CD4-positive, alpha-beta T cell treated with Interleukin-2 at 100 ng/mL for 4 hours (primary cell): ENCODE measurements around the gene MCF2L.

ENCODE experiments used
- DNase-seq: peaks from one replicate; pipeline ENCODE4 v3.0.0-alpha.2; 2020; ENCODE audit warnings: low spot score

The MCF2L gene

DNA sequence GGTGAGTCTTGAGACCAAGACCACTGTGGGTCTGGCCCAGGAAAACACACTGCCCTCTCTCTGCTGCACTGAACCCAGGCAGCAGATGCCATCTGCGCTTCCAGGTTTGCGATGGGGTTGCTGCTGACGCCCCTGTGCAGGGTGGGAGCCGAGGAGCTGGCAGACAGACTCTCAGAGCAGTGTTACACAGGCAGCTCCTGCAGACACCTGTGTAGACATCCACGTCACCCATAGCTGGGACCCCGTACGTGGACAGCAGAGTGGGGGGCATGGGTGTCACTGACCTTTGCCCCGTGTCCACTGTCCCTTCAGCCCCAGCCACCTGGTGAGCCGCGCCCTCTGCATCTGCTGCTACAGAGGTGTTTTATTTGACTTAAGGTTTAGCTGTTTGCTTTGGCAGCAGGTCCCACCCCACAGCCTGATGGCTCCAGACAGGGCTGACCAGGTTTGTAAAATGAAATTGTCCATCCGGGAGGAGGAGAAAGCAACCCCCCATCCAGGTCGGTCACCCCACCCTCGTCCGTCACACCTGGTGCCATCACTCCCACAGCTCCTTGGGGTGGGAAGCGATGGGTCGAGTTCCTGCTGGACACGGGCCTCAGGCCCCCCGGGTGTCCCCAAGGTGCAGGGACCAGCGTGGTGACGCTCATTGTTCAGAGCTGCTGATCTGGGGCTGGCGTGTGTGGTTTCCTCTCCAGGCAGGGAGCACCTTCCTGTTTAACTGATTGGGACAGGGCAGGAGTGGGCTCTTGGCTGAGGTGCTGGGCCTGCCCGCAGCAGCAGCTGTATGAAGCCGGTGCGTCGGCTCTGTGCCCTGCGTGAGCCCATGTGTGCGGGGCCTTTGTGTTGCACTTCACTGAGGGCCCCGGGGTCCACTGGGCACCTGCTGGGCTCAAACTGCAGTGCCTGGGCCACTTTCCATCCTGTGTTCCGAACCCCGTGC lies 28.4 kb downstream of the MCF2L start:
- DNase-seq: no peak

DNA sequence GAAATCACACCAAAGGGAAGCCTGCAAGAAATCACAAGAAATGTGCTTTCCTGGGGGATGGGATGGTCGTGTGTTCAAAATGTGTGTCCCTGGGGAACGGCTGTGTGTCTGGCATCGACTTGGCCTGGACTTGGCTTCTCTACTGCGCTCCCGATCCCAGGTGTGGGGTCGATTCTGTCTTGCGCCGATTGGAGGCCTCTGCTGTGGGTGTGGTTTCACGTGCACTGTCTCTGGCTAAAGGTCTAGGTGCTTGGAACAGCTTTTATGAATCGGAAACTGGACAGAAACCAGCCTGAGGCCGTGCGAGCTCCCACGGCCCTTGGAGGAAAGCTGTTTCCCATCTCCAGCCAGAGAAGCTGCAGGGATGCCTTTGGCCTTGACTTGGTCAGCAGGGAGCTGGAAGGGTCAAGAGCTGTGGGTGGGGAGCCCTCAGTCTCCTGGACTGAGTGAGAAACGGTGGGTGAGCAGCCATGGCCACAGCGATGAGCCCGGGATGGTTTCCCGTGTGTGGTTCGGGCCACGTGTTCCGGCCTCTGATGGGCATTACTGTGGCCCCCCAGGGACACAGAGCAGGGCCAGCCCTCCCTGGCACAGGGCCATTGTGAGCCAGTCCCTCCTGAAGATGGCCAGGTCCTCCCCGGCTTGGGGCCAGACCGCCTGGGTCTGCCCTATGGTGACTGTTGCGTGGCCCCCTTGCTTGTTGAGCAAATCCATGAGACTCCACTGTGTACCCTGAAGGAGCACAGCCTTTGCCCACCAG lies 29.7 kb downstream of the MCF2L start:
- DNase-seq: no peak

DNA sequence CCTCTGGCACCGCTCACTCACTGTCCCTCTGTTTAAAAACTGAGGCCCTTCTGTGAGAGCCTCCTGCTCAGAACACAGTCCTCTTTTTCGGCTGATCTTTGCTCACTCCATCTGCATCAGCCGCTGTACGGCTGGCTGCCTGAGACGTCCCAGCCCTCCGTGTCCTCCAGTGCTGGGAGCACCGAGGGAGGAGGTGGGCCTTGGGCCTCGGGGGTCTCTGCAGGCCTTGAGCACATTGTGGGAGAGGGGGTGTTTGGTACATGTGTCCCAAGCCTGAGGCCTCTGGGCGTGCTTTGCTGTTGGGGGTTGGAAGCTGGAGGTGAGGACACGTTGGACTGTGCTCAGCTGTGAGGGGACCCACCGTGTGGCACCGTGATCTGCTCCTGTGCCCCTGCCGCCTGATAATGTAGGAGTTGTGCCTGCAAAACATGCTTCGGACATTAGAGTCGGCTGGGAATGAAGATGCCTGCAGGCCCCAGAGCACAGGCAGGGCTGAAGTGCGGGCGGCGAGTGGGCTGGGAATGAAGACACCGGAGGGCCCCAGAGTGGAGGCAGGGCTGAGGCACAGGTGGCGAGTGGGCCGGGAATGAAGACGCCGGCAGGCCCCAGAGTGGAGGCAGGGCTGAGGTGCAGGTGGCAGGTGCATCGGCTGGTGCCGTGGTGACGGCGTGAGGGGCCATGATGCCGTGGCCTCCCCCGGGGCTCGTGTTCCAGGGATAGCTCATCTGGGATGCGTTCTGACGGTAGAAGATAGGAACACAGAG lies 30.6 kb downstream of the MCF2L start:
- no peak for DNase-seq

DNA sequence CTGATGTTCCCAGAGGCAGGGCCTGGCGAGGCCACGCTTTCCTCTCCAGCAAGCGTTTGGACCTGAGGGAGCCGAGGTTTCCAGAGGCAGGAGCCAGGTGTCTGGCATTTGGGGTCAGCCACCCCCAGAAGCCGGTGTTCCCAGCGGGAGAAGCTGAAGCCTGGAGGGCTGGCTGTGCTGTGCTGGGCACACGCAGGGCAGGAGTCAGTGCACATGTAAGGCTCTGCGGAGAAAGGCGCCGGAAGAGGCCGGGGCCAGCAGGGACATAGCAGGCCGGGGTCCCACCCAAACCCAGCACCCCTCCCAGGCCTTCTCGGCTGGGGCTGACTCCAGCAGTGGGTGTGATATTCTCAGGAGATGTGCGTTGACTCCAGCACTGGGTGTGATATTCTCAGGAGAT lies 31.6 kb downstream of the MCF2L start:
- DNase-seq: no peak

DNA sequence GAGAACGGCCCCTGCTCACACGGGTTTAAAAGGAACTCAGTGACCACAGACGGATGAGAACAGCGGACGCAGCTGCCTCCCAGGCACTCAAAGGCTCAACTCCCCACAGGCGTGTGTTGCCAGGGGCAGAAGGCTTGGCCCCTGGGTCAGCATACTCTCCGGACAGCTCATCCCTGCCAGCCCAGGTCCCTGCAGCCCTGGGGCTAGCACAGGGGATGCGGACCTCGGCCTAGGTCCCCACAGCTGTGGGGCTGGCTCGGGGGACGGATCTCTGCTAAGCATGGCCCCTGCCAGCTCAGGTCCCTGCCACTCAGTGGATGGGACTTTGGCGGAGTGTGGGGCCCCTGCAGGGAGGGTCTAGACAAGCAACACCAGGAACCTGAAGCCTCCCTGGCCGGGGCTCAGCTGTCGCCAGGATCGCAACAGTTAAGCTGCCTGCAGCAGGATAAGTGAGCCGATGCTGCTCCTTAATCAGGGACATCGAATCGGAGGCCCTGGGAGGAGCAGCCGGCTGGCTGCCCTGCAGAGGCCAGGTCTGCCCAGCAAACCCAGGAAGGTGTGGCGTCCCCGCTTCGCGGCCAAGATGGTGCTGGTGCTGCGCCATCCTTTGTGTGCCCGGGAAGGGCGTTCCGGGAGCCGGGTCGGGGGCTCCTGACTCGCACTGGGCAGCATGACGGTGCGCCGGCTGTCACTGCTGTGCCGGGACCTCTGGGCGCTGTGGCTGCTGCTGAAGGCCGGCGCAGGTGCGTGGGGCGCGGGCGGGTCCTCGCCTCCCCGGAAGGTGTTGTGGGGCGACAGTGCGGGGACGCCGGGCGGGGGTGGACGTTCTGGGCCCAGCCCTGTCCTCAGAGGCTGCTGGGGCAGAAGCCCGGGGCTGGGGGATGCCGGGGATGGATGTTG lies 32.5 kb downstream of the MCF2L start:
- DNase-seq: no peak

DNA sequence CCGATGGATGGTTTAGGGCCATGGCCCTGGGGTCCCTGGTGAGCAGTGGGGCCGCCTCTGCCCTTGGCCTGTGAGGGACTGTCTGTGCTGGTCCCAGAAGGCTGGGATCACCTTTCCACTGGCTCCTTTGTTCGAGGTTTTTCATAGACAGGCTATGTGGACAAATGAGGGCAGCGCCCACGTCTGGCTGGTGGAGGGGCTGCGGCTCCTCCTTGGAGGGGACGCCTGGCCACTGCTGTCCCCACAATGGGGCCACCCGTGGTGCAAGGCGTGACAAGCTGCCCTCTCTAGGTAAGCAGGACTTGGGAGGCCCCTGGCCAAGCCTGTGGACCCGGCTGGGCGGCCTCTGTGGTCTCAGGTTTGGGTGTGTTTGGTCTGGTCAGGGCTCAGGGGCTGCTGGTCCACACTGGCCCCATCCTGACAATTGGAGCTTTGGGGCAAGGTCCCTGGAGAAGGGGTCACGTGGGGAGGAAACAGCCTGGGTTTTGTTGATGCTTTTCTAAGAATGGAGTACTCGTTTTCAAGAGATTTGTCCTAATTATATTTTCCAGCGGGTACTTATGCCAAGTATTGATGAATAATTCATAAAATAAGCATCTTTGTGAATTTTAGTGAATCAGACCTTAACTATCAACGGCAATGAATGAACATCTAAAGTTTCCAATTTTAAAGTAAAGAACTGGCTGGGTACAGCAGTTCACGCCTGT lies 33.3 kb downstream of the MCF2L start:
- DNase-seq: no peak

DNA sequence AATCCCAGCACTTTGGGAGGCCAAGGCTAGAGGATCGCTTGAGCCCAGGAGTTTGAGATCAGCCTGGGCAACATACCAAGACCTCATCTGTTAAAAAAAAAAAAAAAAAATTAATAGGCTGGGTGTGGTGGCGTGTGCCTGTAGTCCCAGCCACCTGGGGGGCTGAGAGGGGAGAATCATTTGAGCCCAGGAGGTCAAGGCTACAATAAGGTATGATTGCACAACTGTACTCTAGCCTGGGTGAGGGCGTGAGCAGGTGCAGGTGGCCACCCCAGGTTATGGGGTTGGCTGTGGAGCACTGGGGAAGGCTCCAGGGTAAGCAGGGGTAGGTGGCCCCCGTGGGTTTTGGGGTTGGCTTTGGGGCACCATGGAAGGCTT lies 33.9 kb downstream of the MCF2L start:
- no peak for DNase-seq

DNA sequence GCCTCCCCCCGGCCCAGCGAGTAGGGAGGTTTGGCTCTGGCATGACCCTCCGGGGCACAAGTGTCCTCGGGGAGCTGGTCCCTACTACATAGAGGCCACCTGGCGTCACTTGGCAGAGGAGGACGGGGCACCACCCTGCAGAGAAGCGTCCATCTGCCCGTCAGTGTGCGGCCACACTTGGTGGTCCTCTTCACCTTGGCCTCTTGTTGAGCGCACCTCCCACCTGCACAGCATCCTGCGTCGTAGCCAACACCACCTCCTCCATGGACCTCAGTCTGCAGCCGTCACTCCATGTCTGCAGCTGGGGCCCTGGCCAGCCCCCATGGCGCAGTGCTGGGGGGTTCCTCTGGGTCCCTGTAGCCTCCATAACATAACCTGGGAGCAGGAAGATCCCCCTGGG lies 35.1 kb downstream of the MCF2L start:
- no peak for DNase-seq

DNA sequence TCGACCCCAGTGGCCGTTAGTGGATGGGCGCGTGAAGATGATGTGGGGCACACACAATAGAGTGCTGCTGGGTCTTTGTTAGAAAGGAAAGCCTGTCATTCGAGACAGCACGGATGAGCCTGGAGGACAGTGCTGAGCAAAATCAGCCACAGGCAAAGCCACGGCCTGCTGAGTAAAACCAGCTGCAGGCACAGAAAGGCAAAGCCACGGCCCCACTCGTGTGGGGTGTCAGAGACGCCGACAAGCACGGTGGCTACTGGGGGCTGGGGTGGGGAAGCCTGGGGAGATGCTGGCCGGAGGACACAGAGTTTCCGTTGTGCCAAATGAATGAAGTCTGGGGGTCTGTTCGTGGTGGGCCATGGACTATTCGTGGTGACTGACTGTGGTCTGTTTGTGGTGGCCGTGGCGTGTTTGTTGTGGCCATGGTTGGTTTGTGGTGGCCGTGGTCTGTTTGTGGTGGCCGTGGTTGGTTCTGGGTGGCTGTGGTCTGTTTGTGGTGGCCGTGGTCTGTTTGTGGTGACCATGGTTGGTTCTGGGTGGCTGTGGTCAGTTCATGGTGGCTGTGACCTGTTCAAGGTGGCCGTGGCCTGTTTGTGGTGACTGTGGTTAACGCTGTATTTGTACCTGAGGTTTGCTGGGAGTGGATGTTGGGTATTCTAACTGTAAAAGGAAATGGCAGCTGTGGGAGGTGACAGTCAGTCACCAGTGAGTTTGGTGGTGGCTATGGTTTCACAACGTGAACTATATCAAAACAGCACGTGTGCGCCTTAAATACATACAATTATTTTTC lies 36.3 kb downstream of the MCF2L start:
- DNase-seq: peak; percentile 3

DNA sequence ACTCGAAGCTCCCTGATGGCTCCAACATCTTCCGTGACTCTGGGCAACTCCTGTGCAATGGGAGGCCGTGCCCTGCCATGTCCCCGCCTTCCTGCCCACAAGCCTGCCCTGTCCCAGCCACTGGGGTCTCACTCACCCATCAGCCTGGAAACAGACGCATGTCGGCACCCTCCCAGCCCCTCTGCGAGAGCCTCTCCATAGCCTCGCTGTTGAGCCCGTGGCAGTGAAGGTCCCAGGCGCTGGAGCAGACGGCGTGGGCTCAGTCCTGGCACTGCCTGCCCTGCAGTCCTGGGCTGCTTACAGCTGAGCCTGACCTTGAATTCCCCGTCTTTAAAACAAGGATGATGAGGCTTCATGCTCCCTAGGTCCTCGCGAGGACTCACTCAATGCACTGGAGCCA lies 37.0 kb downstream of the MCF2L start:
- no peak for DNase-seq

DNA sequence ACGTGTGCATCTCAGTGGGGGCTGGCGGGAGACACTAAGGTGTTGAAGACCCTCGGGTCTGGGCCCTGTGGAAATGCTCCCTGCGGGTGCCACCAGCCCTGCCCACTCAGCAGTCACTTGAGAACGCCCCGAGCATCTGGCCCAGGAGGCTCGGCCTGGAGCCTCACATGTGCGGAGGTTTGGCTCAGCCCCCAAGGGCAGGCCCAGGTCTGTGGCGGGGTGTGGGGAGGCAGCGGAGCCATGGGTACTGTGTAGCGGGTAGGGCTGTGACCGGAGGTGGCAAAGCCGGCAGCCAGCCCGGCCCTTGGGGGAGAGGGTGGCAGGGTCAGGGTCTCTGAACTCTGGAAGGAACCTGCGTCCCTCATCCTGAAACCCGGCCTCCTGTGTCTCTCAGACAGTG lies 37.6 kb downstream of the MCF2L start:
- DNase-seq: no peak

DNA sequence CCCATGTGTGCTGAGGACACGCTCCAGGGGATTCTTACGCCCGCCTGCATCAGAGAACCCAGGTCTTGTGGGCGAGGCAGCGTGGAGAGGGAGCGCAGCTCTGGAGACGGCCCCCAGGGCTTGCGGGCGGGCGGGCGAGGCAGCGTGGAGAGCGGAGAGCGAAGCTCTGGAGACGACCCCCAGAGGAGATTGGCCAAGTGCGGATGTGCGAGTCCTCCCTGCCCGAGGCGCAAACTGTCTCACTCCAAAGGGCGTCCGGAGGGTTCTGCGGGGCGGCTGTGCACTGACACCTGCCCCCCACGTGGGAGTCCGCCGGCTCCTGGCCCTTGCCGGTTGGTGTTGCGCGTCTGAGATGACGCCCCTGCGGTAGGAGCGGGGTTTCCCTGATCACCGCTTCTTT lies 39.8 kb downstream of the MCF2L start:
- DNase-seq: no peak

DNA sequence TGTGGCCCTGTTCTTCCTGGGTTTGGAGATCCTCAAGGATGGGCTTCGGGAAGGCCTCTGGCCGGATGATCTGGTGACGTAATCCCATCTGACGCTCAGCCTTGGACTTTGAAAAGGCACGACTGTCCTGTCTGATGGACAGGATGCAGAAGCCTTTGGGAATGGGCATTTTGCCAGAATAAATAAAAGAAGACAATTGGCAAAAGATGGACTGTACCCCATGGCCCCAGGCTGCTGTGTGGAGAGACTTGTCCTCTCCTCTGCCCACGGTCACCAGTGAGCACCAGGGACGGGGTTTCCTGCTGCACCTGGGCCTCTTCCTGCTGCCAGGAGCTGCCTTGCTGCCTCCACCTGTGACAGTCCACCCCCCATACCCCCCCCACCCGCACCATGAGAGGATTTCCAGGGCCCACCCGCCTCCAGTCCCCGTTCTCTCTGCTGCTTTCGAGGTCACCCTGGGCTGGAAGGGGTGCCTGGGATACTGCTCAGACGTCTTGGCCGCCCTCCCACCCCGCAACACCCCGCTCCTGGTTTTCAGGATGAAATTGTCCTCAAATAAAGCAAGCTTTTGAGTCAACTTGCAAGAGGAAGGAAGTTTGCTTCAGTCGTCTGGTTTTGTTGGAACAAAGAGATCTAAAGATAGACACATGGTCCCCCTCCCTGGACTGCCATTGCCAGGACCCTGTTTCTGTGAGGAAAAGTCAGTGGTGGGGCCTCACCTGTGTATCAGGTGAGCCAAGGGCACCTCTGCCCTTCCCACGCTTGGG lies 40.9 kb downstream of the MCF2L start:
- DNase-seq: no peak

DNA sequence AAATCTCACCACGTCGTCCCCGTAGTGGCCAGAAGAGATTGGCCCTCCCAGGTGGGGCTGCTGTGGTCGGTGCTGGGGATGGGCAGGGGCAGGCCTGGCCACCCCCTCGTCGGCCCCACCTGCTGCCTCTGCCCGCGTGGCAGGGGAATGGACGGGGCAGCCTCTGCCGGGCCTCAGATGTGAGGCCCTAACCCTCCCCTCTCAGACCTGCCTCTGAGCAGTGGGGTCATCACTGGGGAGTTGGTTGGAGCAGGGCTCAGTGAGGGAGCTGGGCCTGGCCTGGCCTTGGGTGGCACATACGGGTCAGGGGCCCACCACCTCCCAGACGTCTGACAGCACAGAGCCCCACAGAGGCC lies 41.5 kb downstream of the MCF2L start:
- no peak for DNase-seq

DNA sequence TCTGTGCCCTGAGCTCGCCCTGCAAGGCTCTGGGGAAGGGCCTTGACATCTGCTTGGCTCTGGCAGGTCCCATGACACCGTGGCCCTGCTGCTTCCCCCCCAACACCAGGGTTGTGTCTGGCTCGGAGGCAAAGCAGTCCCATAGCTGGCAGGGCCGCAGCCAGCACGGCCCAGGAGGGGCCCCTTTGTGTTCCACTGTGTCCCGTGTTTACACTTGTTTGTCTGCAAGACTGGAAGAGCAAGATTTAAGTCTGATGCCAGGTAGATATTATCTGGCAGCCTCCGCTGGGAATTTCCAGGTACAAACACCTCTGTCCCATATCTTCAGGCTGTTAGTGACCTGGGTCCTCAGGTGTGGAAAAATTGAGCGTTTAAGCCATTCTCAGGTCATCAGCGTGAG lies 44.3 kb downstream of the MCF2L start:
- no peak for DNase-seq

DNA sequence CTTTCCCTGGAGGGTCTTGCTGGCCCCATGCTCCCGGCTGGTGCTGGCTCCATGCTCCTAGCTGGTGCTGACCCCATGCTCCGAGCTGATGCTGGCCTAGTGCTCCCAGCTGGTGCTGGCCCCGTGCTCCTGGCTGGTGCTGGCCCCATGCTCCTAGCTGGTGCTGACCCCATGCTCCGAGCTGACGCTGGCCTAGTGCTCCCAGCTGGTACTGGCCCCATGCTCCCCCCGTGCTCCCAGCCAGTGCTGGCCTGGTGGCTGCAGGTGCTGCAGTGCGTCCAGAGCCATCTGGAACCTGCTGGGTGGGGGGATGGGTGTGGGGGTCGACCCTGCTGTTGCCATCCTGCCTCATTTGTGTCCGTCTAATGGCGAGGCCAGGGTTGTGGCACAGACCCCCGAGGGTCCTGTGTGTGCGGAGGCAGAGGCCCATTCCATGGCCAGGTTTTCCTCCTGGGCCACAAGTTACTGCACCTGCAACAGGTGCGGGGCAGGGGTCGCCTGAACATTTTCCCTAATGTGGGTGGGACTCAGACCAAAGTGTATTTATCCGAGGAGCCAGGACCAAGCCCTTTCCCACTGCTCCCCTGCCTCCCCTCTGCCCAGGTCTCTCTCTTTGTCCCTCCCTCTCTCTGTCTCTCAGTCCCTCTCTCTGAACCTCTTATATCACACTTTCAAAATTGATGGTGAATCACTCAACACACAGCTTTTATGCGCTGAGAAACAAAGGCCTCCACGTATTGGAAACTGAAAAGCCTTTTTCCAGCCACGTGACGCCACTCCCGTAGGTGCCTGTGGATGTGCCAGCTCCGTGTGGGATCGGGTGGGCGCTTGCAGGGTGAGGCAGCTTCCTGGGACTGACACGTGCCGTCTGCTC lies 45.1 kb downstream of the MCF2L start:
- no peak for DNase-seq

DNA sequence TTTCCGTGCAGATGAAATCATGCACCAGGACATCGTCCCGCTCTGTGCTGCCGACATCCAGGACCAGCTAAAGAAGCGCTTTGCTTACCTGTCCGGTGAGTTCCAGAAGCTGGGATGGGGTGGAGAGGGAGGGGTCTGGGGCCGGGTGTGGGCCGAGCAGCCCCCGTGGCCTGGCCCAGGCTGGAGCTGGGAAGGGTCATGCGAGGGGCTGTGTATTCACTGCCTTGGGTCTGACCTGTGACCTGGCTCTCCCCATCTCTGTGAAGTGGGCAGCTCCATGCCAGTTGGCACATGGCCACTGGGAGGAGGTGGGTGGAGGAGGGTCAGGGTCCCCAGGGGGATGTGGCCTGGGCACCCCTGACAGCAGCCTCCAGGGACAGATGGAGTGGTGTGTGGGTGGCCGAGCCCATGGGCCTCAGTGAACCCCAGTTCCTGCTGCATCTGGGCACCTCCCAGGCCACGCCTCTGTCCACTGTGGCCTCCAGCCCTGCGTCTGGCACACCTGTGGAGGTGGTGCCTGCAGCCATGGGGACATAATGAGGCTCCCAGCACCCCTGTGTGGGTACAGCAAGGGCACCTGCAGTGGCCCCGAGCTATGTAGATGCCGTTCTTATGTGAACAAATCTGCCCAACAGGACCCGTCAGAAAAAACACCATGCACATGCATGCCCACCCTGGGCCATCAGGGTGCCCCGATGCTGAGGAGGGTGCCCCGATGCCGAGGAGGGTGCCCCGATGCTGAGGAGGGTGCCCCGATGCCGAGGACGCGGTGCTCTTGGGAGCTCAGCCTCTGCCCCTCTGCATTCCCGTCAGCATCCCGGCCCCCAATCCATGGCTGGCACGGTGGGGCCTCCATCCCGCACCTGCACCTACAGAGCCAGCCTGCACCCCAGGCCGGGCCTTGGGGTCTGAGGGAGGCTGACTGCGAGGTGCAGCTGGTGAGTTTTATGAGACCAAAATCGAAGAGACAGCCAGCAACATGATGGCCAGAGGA lies 46.0 kb downstream of the MCF2L start:
- no peak for DNase-seq
